GM21528 (cell line): ENCODE measurements around the gene DCAF11.

Experiments
- ATAC-seq: cut with Tn5 transposase; IDR thresholded peaks from one replicate; pipeline ENCODE4 v1.9.1; 2021; ENCODE audit warnings: mild to moderate bottlenecking, moderate library complexity; ENCODE audit not compliant: unreplicated experiment, low FRiP score

Gene DCAF11

GRCh38 chr14:24151404-24152080 lies 37.0 kb downstream of the DCAF11 start:
- no peak for ATAC-seq

- no peak for ATAC-seq
Measured at GRCh38 chr14:24155100-24155499, 40.5 kb downstream of the DCAF11 start.

GRCh38 chr14:24156840-24157239 lies 42.3 kb downstream of the DCAF11 start:
- no peak for ATAC-seq

GRCh38 chr14:24157331-24157730 lies 42.8 kb downstream of the DCAF11 start:
- no peak for ATAC-seq

GRCh38 chr14:24159777-24160498 lies 45.4 kb downstream of the DCAF11 start:
- no peak for ATAC-seq

DNA sequence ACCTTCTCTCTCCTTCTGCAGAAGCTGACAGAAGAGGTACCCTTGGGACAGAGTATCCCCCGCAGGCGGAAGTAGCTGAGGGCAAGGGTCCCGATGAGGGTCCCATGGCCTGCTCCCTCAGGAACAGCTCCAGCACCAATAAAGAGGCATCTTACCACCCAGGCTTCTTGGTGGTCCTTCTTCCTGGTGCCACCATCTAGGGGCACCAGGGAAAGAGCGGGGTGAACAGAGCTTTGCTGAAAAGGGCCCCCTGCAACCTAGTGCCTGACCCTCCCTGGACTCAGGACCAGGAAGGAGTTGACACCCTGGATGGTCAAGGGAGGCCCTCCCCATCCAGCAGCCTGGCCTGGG lies 45.9 kb downstream of the DCAF11 start:
- ATAC-seq, result peak; percentile 5

DNA sequence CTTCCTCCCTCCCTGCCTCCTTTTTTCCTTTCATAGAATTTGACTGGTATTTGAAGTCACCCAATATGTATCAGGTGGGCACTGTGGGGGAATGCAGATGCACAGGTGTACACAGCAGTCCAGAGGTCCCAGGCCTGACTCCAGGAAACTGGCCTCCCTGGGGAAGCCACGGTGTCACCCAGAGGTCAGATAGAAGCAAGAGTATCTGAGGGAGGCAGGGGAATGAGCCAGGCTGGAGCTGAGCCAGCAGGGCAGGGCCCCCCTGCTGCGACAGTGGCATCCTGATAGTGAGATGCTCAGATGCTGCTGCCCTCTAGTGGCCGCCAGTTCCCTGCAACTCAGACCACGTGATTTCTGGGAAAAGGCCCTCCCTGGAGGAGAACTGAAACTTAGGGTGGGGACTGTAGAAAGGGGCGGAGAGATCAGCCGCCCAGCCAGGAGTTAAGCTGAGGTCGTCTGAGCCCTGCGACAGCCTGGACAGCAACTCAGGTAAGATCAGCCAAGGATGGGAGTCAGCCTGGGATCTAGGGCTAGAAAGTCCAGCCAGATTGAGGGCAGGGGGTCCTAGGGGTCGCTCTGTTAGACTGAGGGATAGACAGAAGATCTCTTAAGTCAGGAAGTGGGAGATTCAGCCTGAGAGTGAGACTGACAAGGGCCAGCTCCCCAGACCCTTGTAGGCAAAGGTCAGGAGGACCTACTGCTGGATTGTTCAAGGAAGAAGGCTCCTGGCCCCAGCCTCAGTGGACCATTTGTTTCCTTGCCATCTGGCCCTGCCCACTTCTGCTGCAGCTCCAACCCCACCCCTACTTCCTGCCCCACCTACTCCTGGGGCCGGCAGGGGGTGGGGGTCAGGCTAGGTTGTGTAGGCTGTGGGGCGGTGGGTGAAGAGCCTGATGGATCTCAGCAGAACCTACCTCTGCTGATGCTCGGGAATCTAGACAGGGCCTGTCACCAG lies 46.5 kb downstream of the DCAF11 start, which contains the start of gene IRF9:
Gene IRF9 (plus strand): TSS at position 416 of the 955 bp plus-strand sequence. CDS start 880 bp downstream, outside the sequence.
- ATAC-seq, result peak; percentile 84

- no peak for ATAC-seq
Measured at GRCh38 chr14:24162093-24162492, 47.5 kb downstream of the DCAF11 start.

DNA sequence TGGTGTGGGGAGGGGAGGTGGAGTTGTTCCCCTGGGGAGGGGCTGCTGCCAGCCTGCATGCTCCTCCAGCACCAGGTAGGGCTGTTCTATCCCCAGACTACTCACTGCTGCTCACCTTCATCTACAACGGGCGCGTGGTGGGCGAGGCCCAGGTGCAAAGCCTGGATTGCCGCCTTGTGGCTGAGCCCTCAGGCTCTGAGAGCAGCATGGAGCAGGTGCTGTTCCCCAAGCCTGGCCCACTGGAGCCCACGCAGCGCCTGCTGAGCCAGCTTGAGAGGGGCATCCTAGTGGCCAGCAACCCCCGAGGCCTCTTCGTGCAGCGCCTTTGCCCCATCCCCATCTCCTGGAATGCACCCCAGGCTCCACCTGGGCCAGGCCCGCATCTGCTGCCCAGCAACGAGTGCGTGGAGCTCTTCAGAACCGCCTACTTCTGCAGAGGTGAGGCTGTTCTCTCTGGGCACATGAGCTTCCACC lies 50.0 kb downstream of the DCAF11 start:
- ATAC-seq, result no peak

- no peak for ATAC-seq
Measured at GRCh38 chr14:24165785-24166184, 51.2 kb downstream of the DCAF11 start.

GRCh38 chr14:24167469-24168114 lies 53.0 kb downstream of the DCAF11 start:
- no peak for ATAC-seq

- peak; percentile 72 for ATAC-seq
Measured at GRCh38 chr14:24171422-24172260, 57.1 kb downstream of the DCAF11 start, which contains the start of gene REC8. REC8 (plus strand) TSS chr14:24172080; CDS start chr14:24172553, 473 bp downstream.

GRCh38 chr14:24172261-24172860 lies 57.8 kb downstream of the DCAF11 start:
- no peak for ATAC-seq

- ATAC-seq, result no peak
Measured at GRCh38 chr14:24172871-24173281, 58.3 kb downstream of the DCAF11 start.
